ENCODE results near the gene LRP3.

- TF ChIP-seq CTCF (IDR thresholded peaks at IDR 0.05; ENCODE audit: low read depth, low read length, poor library complexity, severe bottlenecking), result no peak
- TF ChIP-seq EZH2phosphoT487 (IDR thresholded peaks at IDR 0.05; ENCODE audit: borderline replicate concordance, low read length), result no peak
Observed at GRCh38 chr19:33186431-33187182, 7.5 kb upstream of the LRP3 start.

Measured in DOHH2 (cell line).